Measurements from ENCODE around the gene TEX35. TPM values are rescaled to one million over a fixed set of nuclear protein-coding genes. Genes with fewer than 3 reads are reported as not detected.

TEX35 gene
- total and polyA plus RNA-seq, 2 experiments from 2014 or later: not detected

DNA sequence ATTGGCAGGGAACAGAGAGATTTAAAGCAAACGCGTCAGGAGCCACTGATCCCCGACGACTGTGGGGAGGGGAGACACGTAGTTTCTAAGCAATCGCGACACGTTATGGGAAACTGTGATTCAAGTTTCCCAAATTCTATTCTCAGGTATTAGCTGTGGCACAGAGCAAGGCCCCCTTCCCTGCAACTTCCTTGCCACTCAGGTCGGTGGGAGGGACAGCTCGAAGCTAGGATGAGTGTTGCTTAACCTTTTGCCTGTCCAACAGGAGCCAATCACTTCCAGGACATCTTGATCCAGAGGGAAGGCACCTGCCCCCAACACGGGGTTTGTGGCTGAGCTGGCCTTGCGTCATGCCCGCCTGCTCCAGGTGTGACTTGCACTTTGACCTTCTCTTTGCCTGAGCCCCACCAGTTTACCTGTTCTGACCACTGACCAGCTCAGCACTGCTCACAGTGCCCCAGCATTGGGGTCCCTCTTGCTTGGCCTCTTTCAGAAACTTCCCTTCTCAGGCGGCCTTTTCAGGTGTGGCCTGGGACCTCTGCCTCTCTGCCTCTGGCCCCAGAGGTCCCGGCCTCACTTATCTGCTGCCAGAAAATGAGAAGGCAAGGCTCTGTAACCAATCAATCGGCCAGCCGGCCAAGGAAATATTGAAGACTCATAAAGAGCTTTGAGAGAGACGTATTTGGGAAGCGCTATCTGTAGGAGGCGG is 24.6 kb downstream of the TEX35 start:
- H3K36me3 ChIP-seq: no peaks in the 10 kb centered on the region
- no peak overlapping the region for H3K27ac ChIP-seq

DNA sequence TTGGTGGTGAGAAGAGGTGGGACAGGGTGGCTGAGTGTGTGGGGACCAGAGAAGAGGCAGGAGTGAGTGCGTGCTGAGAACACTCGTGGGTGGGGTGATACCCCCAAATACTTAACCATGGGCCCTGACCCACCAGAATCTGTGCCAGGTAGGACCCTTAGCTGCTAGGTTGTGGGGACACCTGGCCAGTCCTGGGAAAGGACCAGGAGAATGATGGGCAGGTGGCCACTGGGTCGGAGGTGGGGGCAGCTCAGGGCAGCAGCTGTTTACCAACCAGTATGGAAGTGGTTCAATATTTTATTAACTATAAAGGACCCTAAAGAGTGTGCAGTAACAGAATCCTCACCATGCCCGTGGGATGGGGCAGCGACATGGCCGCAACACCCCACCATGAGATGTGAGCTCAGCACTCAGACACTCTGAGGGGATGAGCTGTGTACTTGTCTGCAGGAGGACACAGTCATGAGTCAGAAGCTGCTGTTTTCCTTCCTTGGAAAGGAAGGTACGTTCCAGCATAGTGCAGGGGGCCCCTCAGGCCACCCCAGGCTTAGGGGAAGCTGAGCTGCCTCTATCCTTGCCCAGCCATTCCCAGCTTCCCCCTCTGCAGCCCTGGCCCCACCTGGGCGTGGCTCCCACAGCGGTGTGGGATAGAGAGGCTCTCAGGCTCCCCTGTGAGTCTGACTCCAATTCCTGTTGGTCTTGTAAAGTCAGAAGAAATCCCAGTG is 25.4 kb downstream of the TEX35 start:
- no peaks in the 10 kb centered on the region for H3K36me3 ChIP-seq
- H3K9me3 ChIP-seq (ENCODE audit: low read depth): no peaks in the 10 kb centered on the region
- no peaks in the 10 kb centered on the region for H3K27me3 ChIP-seq
- H3K4me3 ChIP-seq: no peak overlapping the region
- TF ChIP-seq, protein P1, sequence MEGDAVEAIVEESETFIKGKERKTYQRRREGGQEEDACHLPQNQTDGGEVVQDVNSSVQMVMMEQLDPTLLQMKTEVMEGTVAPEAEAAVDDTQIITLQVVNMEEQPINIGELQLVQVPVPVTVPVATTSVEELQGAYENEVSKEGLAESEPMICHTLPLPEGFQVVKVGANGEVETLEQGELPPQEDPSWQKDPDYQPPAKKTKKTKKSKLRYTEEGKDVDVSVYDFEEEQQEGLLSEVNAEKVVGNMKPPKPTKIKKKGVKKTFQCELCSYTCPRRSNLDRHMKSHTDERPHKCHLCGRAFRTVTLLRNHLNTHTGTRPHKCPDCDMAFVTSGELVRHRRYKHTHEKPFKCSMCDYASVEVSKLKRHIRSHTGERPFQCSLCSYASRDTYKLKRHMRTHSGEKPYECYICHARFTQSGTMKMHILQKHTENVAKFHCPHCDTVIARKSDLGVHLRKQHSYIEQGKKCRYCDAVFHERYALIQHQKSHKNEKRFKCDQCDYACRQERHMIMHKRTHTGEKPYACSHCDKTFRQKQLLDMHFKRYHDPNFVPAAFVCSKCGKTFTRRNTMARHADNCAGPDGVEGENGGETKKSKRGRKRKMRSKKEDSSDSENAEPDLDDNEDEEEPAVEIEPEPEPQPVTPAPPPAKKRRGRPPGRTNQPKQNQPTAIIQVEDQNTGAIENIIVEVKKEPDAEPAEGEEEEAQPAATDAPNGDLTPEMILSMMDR (IDR thresholded peaks at IDR 0.05; ENCODE audit: low read depth, low read length): no peak
- DNase-seq (ENCODE audit: low read depth in 1 of 2, low spot score in 1 of 2): peak in 1 of 2 donors; percentile 52
- no peak overlapping the region for H3K27ac ChIP-seq
- H3K4me1 ChIP-seq (ENCODE audit: low read depth): peaks cover 4% of the 10 kb centered on the region

More for the DNA sequence above, 24.6 kb downstream of the TEX35 start:
- TF ChIP-seq, protein P1 (IDR thresholded peaks at IDR 0.05; ENCODE audit: low read depth, low read length): no peak
- no peaks in the 10 kb centered on the region for H3K9me3 ChIP-seq (ENCODE audit: low read depth)
- no peak overlapping the region for H3K4me3 ChIP-seq
- peaks cover 4% of the 10 kb centered on the region for H3K4me1 ChIP-seq (ENCODE audit: low read depth)
- no peak for DNase-seq (ENCODE audit: low read depth in 1 of 2, low spot score in 1 of 2)
- no peaks in the 10 kb centered on the region for H3K27me3 ChIP-seq

DNA sequence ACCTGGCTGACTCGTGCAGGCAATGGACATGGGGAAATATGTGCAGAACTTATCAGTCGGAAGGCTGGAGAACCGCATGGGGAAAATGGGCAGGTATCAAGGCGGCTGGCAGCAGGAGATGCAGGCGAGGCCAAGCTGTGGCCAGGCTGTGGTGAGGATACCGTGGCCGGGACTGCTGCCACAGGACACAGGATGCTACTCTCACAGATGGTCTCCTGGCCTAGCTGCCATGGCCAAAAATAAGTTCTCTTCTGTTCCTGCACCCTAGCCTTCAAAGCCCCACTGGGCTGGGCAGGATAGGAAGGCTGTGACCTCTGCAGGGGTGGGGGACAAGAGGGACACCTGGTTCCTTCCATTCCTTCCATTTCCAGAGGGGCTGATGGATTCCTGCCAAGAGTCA is 26.4 kb downstream of the TEX35 start:
- Histone ChIP-seq H3K4me3 (no peak overlapping the region), H3K36me3 (no peaks in the 10 kb centered on the region), H3K4me1 (ENCODE audit: low read depth) (peaks cover 4% of the 10 kb centered on the region), H3K9me3 (ENCODE audit: low read depth) (no peaks in the 10 kb centered on the region), H3K27ac (no peak overlapping the region), H3K27me3 (no peaks in the 10 kb centered on the region)
- peak in 1 of 2 donors; percentile 6 for DNase-seq (ENCODE audit: low read depth in 1 of 2, low spot score in 1 of 2)
- TF ChIP-seq, protein P1 (IDR thresholded peaks at IDR 0.05; ENCODE audit: low read depth, low read length): no peak

DNA sequence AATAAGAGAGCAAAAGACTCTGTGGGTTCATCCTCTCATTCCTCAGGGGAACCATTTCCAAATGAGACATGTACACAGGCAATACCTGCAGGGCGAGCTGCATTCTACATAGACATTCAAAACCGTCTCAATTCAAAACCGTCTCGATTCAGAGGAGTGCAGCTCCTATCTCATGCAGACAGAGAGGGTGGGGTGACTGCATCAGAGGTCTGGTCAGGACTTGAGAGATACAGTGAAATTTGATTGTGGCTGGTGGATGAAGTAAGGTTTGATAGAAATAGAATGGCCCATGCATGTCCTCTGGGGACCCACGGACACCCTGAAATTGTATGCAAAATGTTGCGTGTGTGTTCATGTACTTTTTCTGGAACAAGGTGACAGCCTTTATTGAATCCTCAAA is 27.3 kb downstream of the TEX35 start:
- H3K4me1 ChIP-seq (ENCODE audit: low read depth): peaks cover 4% of the 10 kb centered on the region
- H3K27ac ChIP-seq: no peak overlapping the region
- H3K36me3 ChIP-seq: no peaks in the 10 kb centered on the region
- no peaks in the 10 kb centered on the region for H3K27me3 ChIP-seq
- no peak overlapping the region for H3K4me3 ChIP-seq
- TF ChIP-seq, protein P1 (IDR thresholded peaks at IDR 0.05; ENCODE audit: low read depth, low read length): no peak
- DNase-seq (ENCODE audit: low read depth in 1 of 2, low spot score in 1 of 2): no peak
- H3K9me3 ChIP-seq (ENCODE audit: low read depth): no peaks in the 10 kb centered on the region

DNA sequence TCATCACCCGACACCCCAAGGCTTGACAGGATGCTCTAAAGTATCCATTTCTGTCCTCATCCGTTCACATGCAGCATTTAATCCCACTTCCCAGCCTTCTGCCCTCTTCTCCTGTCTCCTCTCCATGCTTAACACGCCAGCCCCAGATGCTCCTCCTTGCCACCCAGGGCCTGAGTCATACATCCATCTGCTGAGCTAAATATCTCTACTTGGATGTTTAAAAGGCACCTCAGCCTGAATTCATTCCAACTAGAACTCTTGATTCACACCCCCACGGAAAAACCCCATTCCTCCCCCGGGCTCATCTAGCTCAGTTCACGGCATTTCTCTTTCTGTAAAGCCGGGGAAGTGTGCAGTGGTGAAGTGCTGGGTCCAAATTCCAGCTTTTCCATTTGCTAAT is 27.7 kb downstream of the TEX35 start:
- Histone ChIP-seq H3K4me3 (no peak overlapping the region), H3K4me1 (ENCODE audit: low read depth) (peaks cover 4% of the 10 kb centered on the region), H3K27me3 (no peaks in the 10 kb centered on the region), H3K9me3 (ENCODE audit: low read depth) (no peaks in the 10 kb centered on the region), H3K27ac (no peak overlapping the region), H3K36me3 (no peaks in the 10 kb centered on the region)
- TF ChIP-seq, protein P1 (IDR thresholded peaks at IDR 0.05; ENCODE audit: low read depth, low read length): no peak
- DNase-seq (ENCODE audit: low read depth in 1 of 2, low spot score in 1 of 2): peak in 1 of 2 donors; percentile 63

All from cardiac muscle cell (in vitro differentiated cells and primary cell).